Naive thymus-derived CD8-positive, alpha-beta T cell (primary cell): Measurements from ENCODE around the gene ATG3. TPM values are rescaled to one million over a fixed set of nuclear protein-coding genes. Genes with fewer than 3 reads are reported as not detected.

Experiments used
- ATAC-seq, 2 donors: fragments of 150-1000 bp; cut with Tn5 transposase in 1 of 2; sonication (Bioruptor Pico), chemical (Tn5 transposase) in 1 of 2; 1 replicate in 1 of 2; 2 replicates in 1 of 2; pipeline ENCODE4 v1.10.0; 2021; ENCODE audit warnings: mild to moderate bottlenecking in 2 of 2, moderate library complexity in 2 of 2
- POLR2A ChIA-PET: fragments of 350-600 bp; sonication (Branson Sonifier 250); formaldehyde crosslinking; loops from one replicate; lab custom pipeline; 2021; ENCODE audit warnings: antibody characterized with exemption; lab: Charles Lee
- DNase-seq, 10 donors: peaks; one replicate each; pipeline versions ENCODE4 v3.0.0 to v3.0.0-alpha.2; 2020 to 2022
- H3K27ac Mint-ChIP-seq, 10 donors: one replicate each; pipeline ENCODE4 v1.8.0; 2020 to 2022; ENCODE audit warnings: mild to moderate bottlenecking in 10 of 10, mixed read lengths in 10 of 10, moderate library complexity in 4 of 10, inconsistent platforms in 1 of 10
- H3K27me3 Mint-ChIP-seq, 5 donors: one replicate each; pipeline ENCODE4 v1.8.0; 2021 to 2022; ENCODE audit warnings: mixed read lengths in 5 of 5
- H3K36me3 Mint-ChIP-seq, 3 donors: one replicate each; pipeline ENCODE4 v1.8.0; 2020 to 2022; ENCODE audit warnings: mixed read lengths in 3 of 3, mild to moderate bottlenecking in 2 of 3, inconsistent platforms in 1 of 3
- H3K4me1 Mint-ChIP-seq, 4 donors: one replicate each; pipeline ENCODE4 v1.8.0; 2021 to 2022; ENCODE audit warnings: mixed read lengths in 4 of 4
- H3K4me3 Mint-ChIP-seq, 10 donors: one replicate each; pipeline ENCODE4 v1.8.0; 2020 to 2022; ENCODE audit warnings: mild to moderate bottlenecking in 10 of 10, mixed read lengths in 10 of 10, moderate library complexity in 6 of 10, inconsistent platforms in 1 of 10
- H3K9me3 Mint-ChIP-seq, 9 donors: one replicate each; pipeline ENCODE4 v1.8.0; 2020 to 2022; ENCODE audit warnings: mixed read lengths in 9 of 9, mild to moderate bottlenecking in 3 of 9, inconsistent platforms in 1 of 9, moderate library complexity in 1 of 9
- polyA plus RNA-seq, 3 donors: library from polyadenylated mRNA; unstranded; fragments of 300-500 nt; fragmentation: Illumina TruSeq; gene quantifications; one replicate each; pipeline ENCODE4 v1.2.3, GENCODE V29; 2021
- total RNA-seq, 8 experiments: library from RNA in 2 of 8; stranded (reverse) in 2 of 8; gene quantifications; one replicate each; pipeline ENCODE4 v1.2.3 and lab custom pipeline; 2021 to 2026

ATG3 gene
- total RNA-seq: 10 to 100 TPM; 49.7 to 57.4 TPM
- polyA plus RNA-seq: 10 to 100 TPM; 73.4 to 78.1 (median 74.7) TPM
- 36.9 to 85.9 (median 57.9) reads per million in 6 experiments for total RNA-seq (lab: John Stamatoyannopoulos, UW)

DNA sequence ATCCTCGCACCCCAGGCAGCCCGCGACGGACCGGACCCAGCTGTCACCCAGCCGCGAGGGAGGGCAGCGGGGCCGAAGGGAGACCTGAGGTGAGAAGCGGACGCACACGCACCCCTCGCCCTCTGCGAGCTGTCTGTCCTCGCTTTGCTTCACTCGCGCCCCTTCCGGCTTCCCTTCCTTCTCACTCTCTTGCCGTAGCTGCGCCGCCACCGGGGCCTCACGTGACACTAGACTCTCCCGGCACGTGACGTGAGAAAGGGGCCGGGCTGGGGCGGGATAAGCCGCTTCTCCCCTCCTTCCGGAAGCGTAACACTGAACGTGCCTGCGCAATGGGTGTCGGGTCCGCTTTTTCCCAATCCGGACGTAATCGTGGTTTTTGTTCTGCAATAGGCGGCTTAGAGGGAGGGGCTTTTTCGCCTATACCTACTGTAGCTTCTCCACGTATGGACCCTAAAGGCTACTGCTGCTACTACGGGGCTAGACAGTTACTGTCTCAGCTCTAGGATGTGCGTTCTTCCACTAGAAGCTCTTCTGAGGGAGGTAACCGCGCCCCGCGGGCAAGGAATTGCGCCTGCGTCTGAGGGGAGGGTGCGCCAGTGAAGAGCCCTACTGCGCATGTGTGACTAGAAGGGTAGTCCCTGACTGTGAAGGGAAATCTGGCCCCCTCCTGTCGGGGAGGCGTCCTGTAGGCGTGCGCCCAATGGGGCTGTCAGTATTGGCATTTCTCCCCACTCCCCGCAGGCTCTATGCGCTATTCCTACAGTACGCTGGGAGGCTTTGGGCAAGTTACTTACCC, at the start of gene ATG3, which contains the start of gene SLC35A5:
TSS of gene ATG3 (minus strand) at position 229 of the 796 bp plus-strand sequence. CDS start 434 bp downstream, outside the sequence.
TSS of gene SLC35A5 (plus strand) at position 312 of the 796 bp plus-strand sequence. CDS start 1,359 bp downstream, outside the sequence.
- Mint-ChIP-seq H3K4me3 (peak within 1 kb of the TSS; percentile 92 to 100 (median 98)), H3K27ac (peak within 1 kb of the TSS; percentile 94 to 100 (median 100)), H3K9me3 (no peaks in the 10 kb centered on the region), H3K36me3 (peaks cover 12 to 39% (median 20%) of the 10 kb centered on the region in 3 donors), H3K4me1 (peaks cover 19 to 56% (median 54%) of the 10 kb centered on the region in 4 donors), H3K27me3 (no peaks in the 10 kb centered on the region)
- POLR2A ChIA-PET: interaction anchor here (0.8 to 1.4 kb wide), 8 partner anchors 8 to 953 kb away, joined by 3 to 7 read pairs (median 4); partner anchors contain the start of genes GTPBP8 and SPICE1
- DNase-seq (peak; percentile 95 to 100 (median 99)), ATAC-seq (peak; percentile 78 to 80)

DNA sequence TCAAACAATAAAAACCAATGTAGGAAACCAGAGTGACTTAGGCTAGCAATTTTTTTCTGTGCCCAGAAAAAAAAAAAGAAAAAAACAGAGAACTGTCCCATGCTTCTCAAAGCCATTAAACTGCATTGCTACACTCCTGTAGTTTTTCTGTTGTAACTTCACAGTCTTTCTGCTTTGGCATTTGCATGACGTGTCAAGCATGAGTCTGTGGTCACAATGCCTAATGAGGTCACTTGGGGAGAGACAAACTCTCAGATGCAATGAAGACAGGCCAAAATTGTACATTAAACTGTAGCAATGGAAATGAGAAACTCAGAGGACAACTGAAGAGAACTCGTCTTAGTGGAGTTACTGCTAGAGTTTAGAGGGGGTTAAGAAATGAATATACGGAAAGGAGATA, 48.4 kb upstream of the ATG3 start:
- peaks cover 8 to 15% (median 11%) of the 10 kb centered on the region in 5 donors for H3K27me3 Mint-ChIP-seq

GRCh38 chr3:112607863-112608262, 46.1 kb upstream of the ATG3 start:
- ATAC-seq (no peak), DNase-seq (no peak)
- Mint-ChIP-seq H3K9me3 (no peaks in the 10 kb centered on the region), H3K27ac (no peak overlapping the region), H3K27me3 (peaks cover 7 to 13% (median 10%) of the 10 kb centered on the region in 5 donors), H3K4me1 (peaks cover 0 to 8% (median 2%) of the 10 kb centered on the region in 4 donors), H3K4me3 (no peak overlapping the region), H3K36me3 (no peaks in the 10 kb centered on the region)
- POLR2A ChIA-PET: no interaction called here

More for the DNA sequence above, 48.4 kb upstream of the ATG3 start:
- Mint-ChIP-seq H3K4me1 (peaks cover 0 to 3% (median 1%) of the 10 kb centered on the region in 4 donors), H3K27ac (no peak overlapping the region), H3K4me3 (no peak overlapping the region), H3K9me3 (no peaks in the 10 kb centered on the region), H3K36me3 (peaks cover 0 to 2% (median 0%) of the 10 kb centered on the region in 3 donors)
- DNase-seq: no peak
- ATAC-seq: no peak
- POLR2A ChIA-PET: no interaction called here

DNA sequence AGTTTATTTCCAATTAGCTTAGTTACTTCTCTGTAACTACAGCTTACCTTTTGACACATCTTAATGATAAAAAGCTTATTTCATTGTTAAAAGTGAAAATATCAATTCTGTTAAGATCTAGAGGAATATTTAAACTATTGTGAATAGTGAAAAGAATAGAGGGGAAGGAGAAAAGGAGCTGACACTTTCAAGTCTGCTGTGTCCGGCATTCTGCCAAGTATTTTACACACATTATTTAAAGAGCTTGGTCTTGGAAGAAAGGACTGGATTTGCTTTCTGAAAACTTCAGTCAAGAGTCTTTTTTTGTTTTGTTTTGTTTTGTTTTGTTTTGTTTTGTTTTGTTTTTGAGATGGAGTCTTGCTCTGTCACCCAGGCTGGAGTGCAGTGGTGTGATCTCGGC, 44.3 kb upstream of the ATG3 start:
- POLR2A ChIA-PET: no interaction called here
- no peaks in the 10 kb centered on the region for H3K9me3 Mint-ChIP-seq
- H3K36me3 Mint-ChIP-seq: no peaks in the 10 kb centered on the region
- ATAC-seq (no peak), DNase-seq (no peak)
- H3K27me3 Mint-ChIP-seq: peaks cover 7 to 13% (median 10%) of the 10 kb centered on the region in 5 donors
- no peak overlapping the region for H3K27ac Mint-ChIP-seq
- H3K4me3 Mint-ChIP-seq: no peak overlapping the region
- peaks cover 0 to 8% (median 2%) of the 10 kb centered on the region in 4 donors for H3K4me1 Mint-ChIP-seq

DNA sequence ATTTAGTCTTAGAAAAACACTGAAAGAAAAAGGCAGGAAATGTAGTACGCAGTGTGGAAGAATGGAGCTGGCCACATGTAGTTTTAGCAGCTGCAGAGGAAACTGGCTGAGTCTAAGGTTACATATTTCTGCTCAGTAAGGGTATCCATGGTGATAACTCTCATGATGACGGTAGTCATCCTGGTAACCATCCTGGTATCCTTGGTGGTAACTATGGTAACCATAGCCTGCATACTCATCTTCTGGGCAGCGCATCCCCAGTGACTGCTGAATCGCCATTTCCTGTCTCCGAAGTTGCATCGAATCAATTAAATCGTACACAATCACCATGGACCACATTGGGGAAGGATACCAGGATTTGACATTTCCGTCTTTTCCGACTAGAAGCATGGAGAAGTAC, 43.5 kb upstream of the ATG3 start:
- no peak for DNase-seq
- H3K4me3 Mint-ChIP-seq: no peak overlapping the region

DNA sequence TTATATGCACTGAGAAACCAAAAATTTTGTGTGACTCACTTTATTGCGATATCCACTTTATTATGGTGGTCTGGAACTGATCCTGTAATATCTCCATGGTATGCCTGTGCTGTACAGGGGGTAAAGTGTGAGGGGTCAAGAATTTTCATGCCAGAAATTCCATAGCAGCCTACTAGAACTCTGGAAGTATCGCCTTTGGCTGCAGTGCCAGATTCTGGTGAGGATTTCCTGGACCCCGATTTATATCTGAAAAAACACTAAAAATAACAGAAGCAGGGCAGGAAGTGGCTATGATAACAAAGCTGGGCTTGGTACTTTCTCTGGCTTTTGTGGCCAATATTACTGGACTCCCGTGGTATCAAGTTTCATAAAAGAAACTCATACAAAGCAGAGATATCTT, 42.8 kb upstream of the ATG3 start:
- no peak overlapping the region for H3K4me3 Mint-ChIP-seq
- no peaks in the 10 kb centered on the region for H3K9me3 Mint-ChIP-seq
- H3K27ac Mint-ChIP-seq: no peak overlapping the region
- no peak for ATAC-seq
- POLR2A ChIA-PET: no interaction called here
- no peak for DNase-seq
- no peaks in the 10 kb centered on the region for H3K36me3 Mint-ChIP-seq
- peaks cover 5 to 11% (median 8%) of the 10 kb centered on the region in 5 donors for H3K27me3 Mint-ChIP-seq
- H3K4me1 Mint-ChIP-seq: peaks cover 0 to 8% (median 2%) of the 10 kb centered on the region in 4 donors

More for the DNA sequence above, 43.5 kb upstream of the ATG3 start:
- Mint-ChIP-seq H3K9me3 (no peaks in the 10 kb centered on the region), H3K36me3 (no peaks in the 10 kb centered on the region), H3K27me3 (peaks cover 7 to 12% (median 10%) of the 10 kb centered on the region in 5 donors), H3K4me1 (peaks cover 0 to 8% (median 2%) of the 10 kb centered on the region in 4 donors), H3K27ac (no peak overlapping the region)
- POLR2A ChIA-PET: no interaction called here
- ATAC-seq: peak in 1 of 2 donors; percentile 53

GRCh38 chr3:112602217-112602838, 40.6 kb upstream of the ATG3 start:
- Mint-ChIP-seq H3K4me3 (no peak overlapping the region), H3K36me3 (peaks cover 0 to 4% (median 4%) of the 10 kb centered on the region in 3 donors), H3K27me3 (peaks cover 0 to 5% (median 2%) of the 10 kb centered on the region in 5 donors), H3K4me1 (peaks cover 0 to 8% (median 2%) of the 10 kb centered on the region in 4 donors), H3K9me3 (no peaks in the 10 kb centered on the region), H3K27ac (peak overlapping the region in 1 of 10 donors; percentile 12)
- POLR2A ChIA-PET: no interaction called here
- ATAC-seq (no peak), DNase-seq (no peak)

DNA sequence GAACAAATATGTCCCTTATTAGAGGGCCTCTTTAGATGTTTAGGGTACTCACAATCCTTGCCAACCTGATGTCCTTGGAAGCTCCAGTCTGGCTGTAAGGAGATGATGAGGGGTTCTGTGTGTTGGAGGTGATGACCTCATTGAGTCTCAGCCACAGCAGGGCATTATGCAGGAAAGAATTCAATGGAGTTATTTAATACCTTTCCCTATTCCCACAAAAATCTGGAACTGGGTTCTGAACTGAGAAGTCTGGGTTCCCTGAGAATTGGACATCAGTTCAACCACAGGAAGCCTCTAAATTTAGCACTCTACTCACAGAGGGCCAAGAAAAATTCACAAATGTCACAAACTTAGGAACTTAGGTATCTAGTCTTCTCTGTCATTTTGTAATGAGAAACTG, 37.0 kb upstream of the ATG3 start:
- no peak overlapping the region for H3K4me3 Mint-ChIP-seq
- POLR2A ChIA-PET: no interaction called here
- no peaks in the 10 kb centered on the region for H3K4me1 Mint-ChIP-seq

GRCh38 chr3:112597945-112598344, 36.2 kb upstream of the ATG3 start:
- DNase-seq (no peak), ATAC-seq (no peak)
- H3K27ac Mint-ChIP-seq: peak overlapping the region in 1 of 10 donors; percentile 17
- peaks cover 9 to 29% (median 17%) of the 10 kb centered on the region in 3 donors for H3K36me3 Mint-ChIP-seq
- H3K9me3 Mint-ChIP-seq: peaks cover 0 to 2% (median under 1%) of the 10 kb centered on the region in 9 donors
- POLR2A ChIA-PET: no interaction called here
- H3K27me3 Mint-ChIP-seq: no peaks in the 10 kb centered on the region
- H3K4me3 Mint-ChIP-seq: no peak overlapping the region
- H3K4me1 Mint-ChIP-seq: peaks cover 0 to under 1% (median 0%) of the 10 kb centered on the region in 4 donors

More for the DNA sequence above, 37.0 kb upstream of the ATG3 start:
- no peaks in the 10 kb centered on the region for H3K27me3 Mint-ChIP-seq
- no peak overlapping the region for H3K27ac Mint-ChIP-seq
- H3K9me3 Mint-ChIP-seq: no peaks in the 10 kb centered on the region
- peaks cover 6 to 23% (median 11%) of the 10 kb centered on the region in 3 donors for H3K36me3 Mint-ChIP-seq
- DNase-seq (no peak), ATAC-seq (no peak)

- ATAC-seq (no peak), DNase-seq (no peak)
- Mint-ChIP-seq H3K36me3 (peaks cover 22 to 60% (median 46%) of the 10 kb centered on the region in 3 donors), H3K9me3 (peaks cover 0 to 13% (median 4%) of the 10 kb centered on the region in 9 donors), H3K27ac (no peak overlapping the region), H3K4me1 (peaks cover 3 to 26% (median 7%) of the 10 kb centered on the region in 4 donors), H3K4me3 (no peak overlapping the region), H3K27me3 (no peaks in the 10 kb centered on the region)
- POLR2A ChIA-PET: no interaction called here
These were observed 33.1 kb upstream of the ATG3 start for GRCh38 chr3:112594856-112595255.

- DNase-seq (no peak), ATAC-seq (no peak)
- H3K27me3 Mint-ChIP-seq: no peaks in the 10 kb centered on the region
- no peak overlapping the region for H3K4me3 Mint-ChIP-seq
- peaks cover 0 to 13% (median 4%) of the 10 kb centered on the region in 9 donors for H3K9me3 Mint-ChIP-seq
- peaks cover 3 to 26% (median 7%) of the 10 kb centered on the region in 4 donors for H3K4me1 Mint-ChIP-seq
- H3K27ac Mint-ChIP-seq: no peak overlapping the region
- H3K36me3 Mint-ChIP-seq: peaks cover 22 to 73% (median 59%) of the 10 kb centered on the region in 3 donors
- POLR2A ChIA-PET: no interaction called here
These were observed 31.5 kb upstream of the ATG3 start for GRCh38 chr3:112593258-112593657.

DNA sequence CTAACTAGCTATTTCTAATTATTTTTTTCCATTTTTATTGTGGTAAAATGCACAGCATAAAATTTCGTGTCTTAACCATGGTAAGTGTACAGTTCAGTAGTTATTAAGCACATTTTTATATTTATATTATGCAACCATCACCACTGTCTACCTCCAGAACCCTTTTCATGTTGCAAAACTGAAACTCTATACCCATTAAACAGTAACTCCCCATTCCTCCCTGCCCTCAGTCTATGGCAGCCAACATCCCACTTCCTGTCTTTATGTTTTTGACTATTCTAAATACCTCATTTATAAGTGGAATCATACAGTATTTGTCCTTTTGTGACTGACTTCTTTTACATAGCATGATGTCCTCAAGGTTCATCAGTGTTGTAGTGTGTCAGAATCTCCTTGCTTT, 25.6 kb upstream of the ATG3 start:
- POLR2A ChIA-PET: no interaction called here
- peaks cover 5 to 31% (median 15%) of the 10 kb centered on the region in 4 donors for H3K4me1 Mint-ChIP-seq
- ATAC-seq (no peak), DNase-seq (no peak)
- H3K27me3 Mint-ChIP-seq: no peaks in the 10 kb centered on the region
- no peak overlapping the region for H3K27ac Mint-ChIP-seq
- H3K4me3 Mint-ChIP-seq: no peak overlapping the region
- H3K36me3 Mint-ChIP-seq: peaks cover 7 to 92% (median 64%) of the 10 kb centered on the region in 3 donors
- H3K9me3 Mint-ChIP-seq: peaks cover 0 to 5% (median 0%) of the 10 kb centered on the region in 9 donors
